Subcutaneous adipose tissue (tissue), 4 donors: ENCODE results near the gene TRAF3IP3. TPM values are rescaled to one million over a fixed set of nuclear protein-coding genes. Genes with fewer than 3 reads are reported as not detected.

Source experiments
- total RNA-seq, 4 donors: library from RNA; depleted of rRNA; stranded (reverse); fragments of >200 nt; gene quantifications; one replicate each; pipeline ENCODE4 v1.1.0, GENCODE V29; 2016
- TF ChIP-seq, protein P1 (sequence below): fragments of 450-650 bp; IDR thresholded peaks from one replicate; pipeline ENCODE4 v1.5.1; 2016; ENCODE audit warnings: low read depth, mild to moderate bottlenecking, control low read depth, antibody characterized with exemption, moderate library complexity

TRAF3IP3 gene
- total RNA-seq, 4 donors from 2014 or later, result 0.94 to 10.7 (median 3.1) TPM

- TF ChIP-seq, protein P1, sequence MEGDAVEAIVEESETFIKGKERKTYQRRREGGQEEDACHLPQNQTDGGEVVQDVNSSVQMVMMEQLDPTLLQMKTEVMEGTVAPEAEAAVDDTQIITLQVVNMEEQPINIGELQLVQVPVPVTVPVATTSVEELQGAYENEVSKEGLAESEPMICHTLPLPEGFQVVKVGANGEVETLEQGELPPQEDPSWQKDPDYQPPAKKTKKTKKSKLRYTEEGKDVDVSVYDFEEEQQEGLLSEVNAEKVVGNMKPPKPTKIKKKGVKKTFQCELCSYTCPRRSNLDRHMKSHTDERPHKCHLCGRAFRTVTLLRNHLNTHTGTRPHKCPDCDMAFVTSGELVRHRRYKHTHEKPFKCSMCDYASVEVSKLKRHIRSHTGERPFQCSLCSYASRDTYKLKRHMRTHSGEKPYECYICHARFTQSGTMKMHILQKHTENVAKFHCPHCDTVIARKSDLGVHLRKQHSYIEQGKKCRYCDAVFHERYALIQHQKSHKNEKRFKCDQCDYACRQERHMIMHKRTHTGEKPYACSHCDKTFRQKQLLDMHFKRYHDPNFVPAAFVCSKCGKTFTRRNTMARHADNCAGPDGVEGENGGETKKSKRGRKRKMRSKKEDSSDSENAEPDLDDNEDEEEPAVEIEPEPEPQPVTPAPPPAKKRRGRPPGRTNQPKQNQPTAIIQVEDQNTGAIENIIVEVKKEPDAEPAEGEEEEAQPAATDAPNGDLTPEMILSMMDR, result no peak
These were observed 53.8 kb downstream of the TRAF3IP3 start for GRCh38 chr1:209809611-209810010.

DNA sequence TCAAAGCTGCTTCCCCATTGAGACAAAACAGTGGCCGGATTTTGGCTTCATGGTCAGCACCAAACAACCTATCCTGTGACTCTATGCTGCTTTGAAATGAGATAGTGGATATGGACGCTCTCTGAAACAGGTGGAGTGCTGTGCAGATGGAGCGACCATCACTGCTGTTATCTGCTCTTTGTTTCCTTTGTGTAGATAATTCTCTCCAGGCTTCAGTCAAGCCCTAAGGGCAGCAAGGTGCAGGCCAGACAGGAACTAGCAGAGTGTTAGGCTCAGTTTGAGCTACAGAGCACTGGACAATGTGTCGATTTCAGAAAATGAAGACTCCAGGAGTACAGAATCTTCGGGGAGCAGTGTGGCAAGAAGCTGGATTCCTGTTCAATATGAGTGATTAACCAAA lies 54.9 kb downstream of the TRAF3IP3 start:
- TF ChIP-seq, protein P1, result no peak

GRCh38 chr1:209813902-209814301 lies 58.0 kb downstream of the TRAF3IP3 start:
- TF ChIP-seq, protein P1, result no peak

- TF ChIP-seq, protein P1, result no peak
These were observed 59.6 kb downstream of the TRAF3IP3 start for GRCh38 chr1:209815490-209815889.

- TF ChIP-seq, protein P1, result no peak
These were observed 60.1 kb downstream of the TRAF3IP3 start for GRCh38 chr1:209815931-209816341.

DNA sequence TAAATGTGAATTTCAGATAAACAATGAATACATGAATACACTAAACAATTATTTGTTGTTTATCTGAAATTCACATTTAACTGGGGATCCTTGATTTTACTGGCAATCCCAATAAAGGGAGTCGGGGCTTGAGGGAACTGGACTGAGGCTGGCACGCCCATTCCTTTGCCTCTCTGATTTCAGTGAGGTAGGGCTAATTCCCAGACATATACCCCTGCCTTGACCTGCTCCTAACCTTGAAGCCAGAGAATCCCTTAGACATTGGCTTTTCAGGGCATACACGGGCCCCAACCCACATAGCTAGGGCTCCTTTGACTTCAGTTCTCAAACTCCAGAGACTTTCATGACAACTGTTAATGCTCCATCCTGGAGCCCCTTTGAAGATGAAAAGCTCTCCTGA lies 61.1 kb downstream of the TRAF3IP3 start:
- TF ChIP-seq, protein P1, result no peak

- TF ChIP-seq, protein P1, result no peak
These were observed 61.8 kb downstream of the TRAF3IP3 start for GRCh38 chr1:209817691-209818090.

GRCh38 chr1:209819058-209819457 lies 63.2 kb downstream of the TRAF3IP3 start:
- TF ChIP-seq, protein P1, result no peak
